ENCODE results near the gene PAQR3.
"Not testable (repeated sequence)": the region's sequence is repeated elsewhere in the genome, so short reads cannot be mapped to it uniquely, and the experiment has no call there.

Gene PAQR3

DNA sequence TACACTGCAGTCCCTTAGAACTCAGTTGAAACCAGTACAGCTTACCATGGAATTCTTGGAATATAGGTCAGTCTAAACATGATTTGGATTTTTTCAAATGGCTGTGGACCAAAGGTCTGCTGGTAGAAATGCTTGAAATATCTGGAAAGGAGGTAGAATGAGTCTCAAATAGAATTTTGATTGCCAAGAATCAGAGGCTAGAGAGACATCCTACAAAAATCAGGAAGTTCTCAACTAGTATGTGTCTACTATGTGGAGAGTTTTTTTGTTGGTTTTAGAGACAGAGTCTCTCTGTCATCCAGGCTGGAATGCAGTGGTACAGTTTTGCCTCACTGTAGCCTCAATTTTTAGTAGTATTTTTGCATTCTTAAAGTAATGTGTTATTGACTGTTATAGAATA, 53.6 kb downstream of the PAQR3 start:
- H3K27me3 ChIP-seq (replicated peaks), result no peaks in the 10 kb centered on the region
- in situ Hi-C loops (cut with HindIII; ENCODE audit: low pct_ligation_motif_present, low sequenced_read_pairs), result no loop called here
- no peaks in the 10 kb centered on the region for H3K36me3 ChIP-seq (replicated peaks)
- DNase-seq, result no peak
- no peak overlapping the region for H3K27ac ChIP-seq
- no peak overlapping the region for H3K4me3 ChIP-seq (ENCODE audit: low read depth, low read length)
- TF ChIP-seq, protein P1, sequence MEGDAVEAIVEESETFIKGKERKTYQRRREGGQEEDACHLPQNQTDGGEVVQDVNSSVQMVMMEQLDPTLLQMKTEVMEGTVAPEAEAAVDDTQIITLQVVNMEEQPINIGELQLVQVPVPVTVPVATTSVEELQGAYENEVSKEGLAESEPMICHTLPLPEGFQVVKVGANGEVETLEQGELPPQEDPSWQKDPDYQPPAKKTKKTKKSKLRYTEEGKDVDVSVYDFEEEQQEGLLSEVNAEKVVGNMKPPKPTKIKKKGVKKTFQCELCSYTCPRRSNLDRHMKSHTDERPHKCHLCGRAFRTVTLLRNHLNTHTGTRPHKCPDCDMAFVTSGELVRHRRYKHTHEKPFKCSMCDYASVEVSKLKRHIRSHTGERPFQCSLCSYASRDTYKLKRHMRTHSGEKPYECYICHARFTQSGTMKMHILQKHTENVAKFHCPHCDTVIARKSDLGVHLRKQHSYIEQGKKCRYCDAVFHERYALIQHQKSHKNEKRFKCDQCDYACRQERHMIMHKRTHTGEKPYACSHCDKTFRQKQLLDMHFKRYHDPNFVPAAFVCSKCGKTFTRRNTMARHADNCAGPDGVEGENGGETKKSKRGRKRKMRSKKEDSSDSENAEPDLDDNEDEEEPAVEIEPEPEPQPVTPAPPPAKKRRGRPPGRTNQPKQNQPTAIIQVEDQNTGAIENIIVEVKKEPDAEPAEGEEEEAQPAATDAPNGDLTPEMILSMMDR (IDR thresholded peaks at IDR 0.05; ENCODE audit: low read depth, low read length, missing control alignments), result no peak

DNA sequence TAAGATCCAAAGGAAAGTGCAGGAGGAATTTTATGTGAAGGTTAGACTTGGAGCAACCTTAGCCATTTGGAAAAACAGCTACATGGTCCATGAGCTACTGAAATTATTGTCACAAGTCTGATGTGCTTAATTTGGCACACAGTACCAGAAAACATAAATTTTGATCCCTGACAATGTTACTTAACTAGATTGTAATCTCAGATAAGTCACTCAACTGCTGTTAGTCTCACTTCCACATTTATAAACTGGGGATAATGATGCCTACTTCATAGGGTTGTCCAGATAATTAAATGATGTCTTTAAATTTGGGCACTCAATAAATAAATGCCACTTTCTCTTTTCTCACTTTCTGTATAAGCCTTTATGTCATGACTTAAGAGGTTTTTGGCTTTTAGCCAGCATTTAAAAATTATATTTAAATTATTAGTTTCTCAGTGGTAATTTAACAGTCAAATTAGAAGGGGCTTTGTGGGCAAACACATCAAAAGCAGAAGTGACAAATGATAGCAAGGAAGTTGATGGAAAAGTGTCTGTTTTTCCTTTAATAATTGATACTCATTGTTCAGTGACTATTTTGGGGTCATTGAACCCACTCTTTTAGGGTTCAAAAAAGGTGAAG, 58.3 kb downstream of the PAQR3 start:
- Histone ChIP-seq H3K36me3 (replicated peaks) (peaks cover 3% of the 10 kb centered on the region), H3K27ac (no peak overlapping the region)
- in situ Hi-C loops (cut with HindIII; ENCODE audit: low pct_ligation_motif_present, low sequenced_read_pairs), result no loop called here

DNA sequence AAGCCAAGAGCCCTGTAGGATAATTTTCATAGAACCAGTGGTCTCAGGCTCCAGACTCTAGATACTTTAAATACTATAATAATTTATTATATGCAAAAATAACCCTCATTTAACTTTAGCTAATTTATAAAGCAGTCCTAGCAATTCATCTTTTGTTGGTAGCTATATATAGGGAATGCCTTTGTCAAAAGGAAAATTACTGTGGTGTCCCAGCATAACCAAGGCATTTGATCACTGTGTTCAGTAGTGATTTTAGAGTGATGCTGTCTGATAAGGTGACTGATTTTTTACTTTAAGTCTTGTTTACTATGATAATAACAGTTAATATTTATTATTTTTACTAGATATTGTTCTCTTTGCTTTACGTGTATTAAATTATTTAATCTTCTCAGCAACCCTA, 61.2 kb downstream of the PAQR3 start:
- in situ Hi-C loops (cut with HindIII; ENCODE audit: low pct_ligation_motif_present, low sequenced_read_pairs), result no loop called here
- H3K4me3 ChIP-seq (ENCODE audit: low read depth, low read length), result no peak overlapping the region
- H3K27ac ChIP-seq, result no peak overlapping the region
- TF ChIP-seq, protein P1 (IDR thresholded peaks at IDR 0.05; ENCODE audit: low read depth, low read length, missing control alignments), result no peak
- H3K27me3 ChIP-seq (replicated peaks), result no peaks in the 10 kb centered on the region
- peaks cover 8% of the 10 kb centered on the region for H3K36me3 ChIP-seq (replicated peaks)
- no peak for DNase-seq

More for the DNA sequence above, 58.3 kb downstream of the PAQR3 start:
- no peaks in the 10 kb centered on the region for H3K27me3 ChIP-seq (replicated peaks)
- H3K4me3 ChIP-seq (ENCODE audit: low read depth, low read length), result no peak overlapping the region
- TF ChIP-seq, protein P1 (IDR thresholded peaks at IDR 0.05; ENCODE audit: low read depth, low read length, missing control alignments), result no peak
- no peak for DNase-seq

DNA sequence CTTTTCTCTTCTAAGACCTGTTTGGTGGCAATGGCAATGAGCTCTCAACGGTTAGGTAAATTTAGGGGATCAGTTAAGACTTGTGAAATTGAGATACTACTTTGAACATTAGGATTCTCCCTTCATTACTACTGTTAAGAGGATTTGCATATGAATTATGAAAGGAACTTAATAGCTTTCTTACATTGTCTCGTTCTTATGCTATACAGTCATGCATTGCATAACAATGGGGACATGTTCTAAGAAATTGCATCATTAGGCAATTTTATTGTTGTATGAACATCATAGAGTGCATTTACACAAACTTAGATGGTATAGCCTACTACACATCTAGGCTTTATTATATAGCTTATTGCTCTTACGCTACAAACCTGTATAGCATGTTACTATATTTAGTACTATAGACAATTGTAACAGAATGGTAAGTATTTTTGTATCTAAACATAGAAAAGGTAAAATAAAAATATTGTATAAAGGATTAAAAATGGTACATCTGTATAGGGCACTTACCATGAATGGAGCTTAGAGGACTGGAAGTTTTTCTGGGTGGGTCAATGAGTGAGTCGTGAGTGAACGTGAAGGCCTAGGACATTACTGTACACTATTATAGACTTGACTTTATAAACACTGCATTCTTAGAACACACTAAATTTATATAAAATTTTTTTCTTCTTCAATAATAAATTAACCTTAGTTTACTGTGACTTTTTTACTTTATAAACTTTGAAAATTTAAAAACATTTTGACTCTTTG, 62.5 kb downstream of the PAQR3 start:
- peaks cover 17% of the 10 kb centered on the region for H3K36me3 ChIP-seq (replicated peaks)
- TF ChIP-seq, protein P1 (IDR thresholded peaks at IDR 0.05; ENCODE audit: low read depth, low read length, missing control alignments), result no peak

DNA sequence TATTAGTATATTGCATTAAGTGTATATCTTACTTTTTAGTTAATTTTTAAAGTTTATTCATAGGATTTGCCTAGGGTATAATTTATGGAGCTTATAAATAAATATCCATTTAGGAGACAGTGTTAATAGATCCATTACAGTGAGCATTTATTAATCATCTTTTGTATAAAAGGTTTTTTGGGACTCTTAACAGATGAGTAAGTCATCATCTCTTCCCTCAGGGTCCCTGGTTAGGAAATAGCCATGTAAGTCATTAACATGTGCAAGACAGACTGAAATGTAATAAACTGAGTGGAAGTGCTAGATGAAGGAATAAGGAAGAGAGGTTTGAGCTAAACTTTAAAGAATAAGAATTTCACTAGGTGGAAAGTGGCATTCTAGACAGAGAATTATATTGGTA, 69.2 kb downstream of the PAQR3 start:
- in situ Hi-C loops (cut with HindIII; ENCODE audit: low pct_ligation_motif_present, low sequenced_read_pairs), result loop anchor here (25.0 kb wide), 1 partner anchor 258 kb away; no protein-coding TSS in a partner anchor
- no peak overlapping the region for H3K27ac ChIP-seq
- no peak for DNase-seq
- H3K27me3 ChIP-seq (replicated peaks), result no peaks in the 10 kb centered on the region
- TF ChIP-seq, protein P1 (IDR thresholded peaks at IDR 0.05; ENCODE audit: low read depth, low read length, missing control alignments), result no peak
- no peak overlapping the region for H3K4me3 ChIP-seq (ENCODE audit: low read depth, low read length)
- peaks cover 23% of the 10 kb centered on the region for H3K36me3 ChIP-seq (replicated peaks)

More for the DNA sequence above, 62.5 kb downstream of the PAQR3 start:
- no peaks in the 10 kb centered on the region for H3K27me3 ChIP-seq (replicated peaks)
- no peak for DNase-seq
- H3K27ac ChIP-seq, result no peak overlapping the region
- H3K4me3 ChIP-seq (ENCODE audit: low read depth, low read length), result no peak overlapping the region
- in situ Hi-C loops (cut with HindIII; ENCODE audit: low pct_ligation_motif_present, low sequenced_read_pairs), result no loop called here

DNA sequence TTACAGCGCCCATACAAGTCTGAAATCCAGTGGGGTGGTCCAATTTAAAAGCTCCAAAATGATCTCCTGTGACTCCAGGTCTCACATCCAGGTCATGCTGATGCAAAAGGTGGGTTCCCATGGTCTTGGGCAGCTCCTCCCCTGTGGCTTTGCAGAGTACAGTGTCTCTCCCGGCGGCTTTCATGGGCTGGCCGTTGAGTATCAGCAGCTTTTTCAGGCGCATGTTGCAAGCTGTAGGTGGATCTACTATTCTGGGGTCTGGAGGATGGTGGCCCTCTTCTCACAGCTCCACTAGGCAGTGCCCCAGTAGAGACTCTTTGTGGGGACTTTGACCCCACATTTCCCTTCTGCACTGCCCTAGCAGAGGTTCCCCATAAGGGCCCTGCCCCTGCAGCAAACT, 70.5 kb downstream of the PAQR3 start:
- in situ Hi-C loops (cut with HindIII; ENCODE audit: low pct_ligation_motif_present, low sequenced_read_pairs), result loop anchor here (25.0 kb wide), 1 partner anchor 256 kb away; no protein-coding TSS in a partner anchor
- not testable (repeated sequence) for H3K27me3 ChIP-seq (replicated peaks); H3K27ac ChIP-seq; H3K4me3 ChIP-seq (ENCODE audit: low read depth, low read length); DNase-seq
- H3K36me3 ChIP-seq (replicated peaks), result peaks cover 23% of the 10 kb centered on the region
